Fibroblast of the conjunctiva (primary cell): Measurements from ENCODE around the gene CLASRP.

ENCODE experiments used
- DNase-seq: peaks from one replicate; pipeline ENCODE4 v3.0.0-alpha.2; 2010; ENCODE audit warnings: low read depth

CLASRP gene

GRCh38 chr19:45086480-45086879 is 47.6 kb downstream of the CLASRP start:
- DNase-seq, result no peak

GRCh38 chr19:45087531-45087930 is 48.7 kb downstream of the CLASRP start:
- DNase-seq, result no peak

- DNase-seq, result no peak
Observed at GRCh38 chr19:45090034-45090433, 51.2 kb downstream of the CLASRP start.

GRCh38 chr19:45090606-45091005 is 51.8 kb downstream of the CLASRP start:
- DNase-seq, result no peak

- peak; percentile 97 for DNase-seq
Observed at GRCh38 chr19:45091031-45091923, 52.4 kb downstream of the CLASRP start.

- DNase-seq, result peak; percentile 94
Observed at GRCh38 chr19:45092747-45093678, 54.2 kb downstream of the CLASRP start, which contains the start of gene PPP1R37. Gene PPP1R37 (plus strand): TSS chr19:45093179. CDS start chr19:45093326, 147 bp downstream.

- DNase-seq, result no peak
Observed at GRCh38 chr19:45094137-45094536, 55.3 kb downstream of the CLASRP start.

- no peak for DNase-seq
Observed at GRCh38 chr19:45094707-45095106, 55.9 kb downstream of the CLASRP start.

- DNase-seq, result no peak
Observed at GRCh38 chr19:45095496-45096413, 56.9 kb downstream of the CLASRP start.

- DNase-seq, result no peak
Observed at GRCh38 chr19:45096700-45097099, 57.9 kb downstream of the CLASRP start.

GRCh38 chr19:45097450-45097775 is 58.6 kb downstream of the CLASRP start:
- DNase-seq, result no peak

- peak; percentile 85 for DNase-seq
Observed at GRCh38 chr19:45097776-45098520, 59.1 kb downstream of the CLASRP start.

- DNase-seq, result peak; percentile 24
Observed at GRCh38 chr19:45098521-45099466, 59.9 kb downstream of the CLASRP start.

- DNase-seq, result no peak
Observed at GRCh38 chr19:45099467-45100191, 60.8 kb downstream of the CLASRP start.

GRCh38 chr19:45100201-45100600 is 61.4 kb downstream of the CLASRP start:
- DNase-seq, result no peak

GRCh38 chr19:45100846-45101252 is 62.0 kb downstream of the CLASRP start:
- no peak for DNase-seq

GRCh38 chr19:45101806-45102205 is 63.0 kb downstream of the CLASRP start:
- DNase-seq, result no peak

- no peak for DNase-seq
Observed at GRCh38 chr19:45102481-45102880, 63.6 kb downstream of the CLASRP start.

- DNase-seq, result no peak
Observed at GRCh38 chr19:45103156-45103507, 64.3 kb downstream of the CLASRP start.
